Lower leg skin (tissue), 4 donors: Measurements from ENCODE around the gene AADACL3. TPM values are rescaled to one million over a fixed set of nuclear protein-coding genes. Genes with fewer than 3 reads are reported as not detected.

Experiments
- DNase-seq, 2 donors: peaks; one replicate each; pipeline ENCODE4 v3.0.0-alpha.2; 2019; ENCODE audit warnings: low spot score in 2 of 2
- H3K4me3 ChIP-seq: fragments of 200-600 bp; sonication (generic); 2 replicates; pipeline ENCODE4 v1.5.1; 2017; ENCODE audit warnings: mild to moderate bottlenecking, low read depth; ENCODE audit not compliant: poor library complexity, severe bottlenecking
- CTCF ChIP-seq, 3 donors: fragments of 450-650 bp; IDR thresholded peaks; one replicate each; pipeline ENCODE4 v1.5.1; 2016; ENCODE audit warnings: antibody characterized with exemption in 3 of 3, mild to moderate bottlenecking in 3 of 3, moderate library complexity in 2 of 3
- POLR2A ChIP-seq, 2 donors: fragments of 450-650 bp; IDR thresholded peaks; one replicate each; pipeline ENCODE4 v1.6.1; 2016 to 2017; ENCODE audit warnings: antibody characterized with exemption in 2 of 2, mild to moderate bottlenecking in 1 of 2, moderate library complexity in 1 of 2
- WGBS, 2 donors: methylation state at CpG; one replicate each; pipeline ENCODE4 v1.1.5; 2018; 5-methylcytosine and 5-hydroxymethylcytosine counted together
- intact Hi-C: fragments of 100-400 bp; cut with DNase I; formaldehyde crosslinking; loops from one replicate; pipeline ENCODE4 v1.15.0; 2023; ENCODE audit warnings: low total_unique reads
- total RNA-seq, 4 donors: library from RNA; depleted of rRNA; stranded (reverse); fragments of >200 nt; gene quantifications; one replicate each; pipeline ENCODE4 v1.1.0, GENCODE V29; 2016

AADACL3 gene
- total RNA-seq, 4 donors from 2014 or later = 1.1 to 54.6 (median 27.2) TPM

- no peak for DNase-seq
- no peak overlapping the region for H3K4me3 ChIP-seq
- TF ChIP-seq POLR2A (IDR thresholded peaks at IDR 0.05) = no peak
- no peak for TF ChIP-seq CTCF (IDR thresholded peaks at IDR 0.05)
- WGBS, 2 donors = 83 to 90% methylated on average over 4 of the region's 4 CpGs
- intact Hi-C loops = no loop called here
Observed at GRCh38 chr1:12754738-12755137, 38.8 kb downstream of the AADACL3 start.

- H3K4me3 ChIP-seq = no peak overlapping the region
- 56 to 58% methylated on average over 2 of the region's 2 CpGs for WGBS, 2 donors
- DNase-seq = no peak
- intact Hi-C loops = no loop called here
- no peak for TF ChIP-seq POLR2A (IDR thresholded peaks at IDR 0.05)
- TF ChIP-seq CTCF (IDR thresholded peaks at IDR 0.05) = no peak
Observed at GRCh38 chr1:12756273-12756672, 40.4 kb downstream of the AADACL3 start.

GRCh38 chr1:12756768-12757413 is 41.0 kb downstream of the AADACL3 start:
- intact Hi-C loops = no loop called here
- no peak for DNase-seq
- no peak for TF ChIP-seq POLR2A (IDR thresholded peaks at IDR 0.05)
- TF ChIP-seq CTCF (IDR thresholded peaks at IDR 0.05) = no peak
- H3K4me3 ChIP-seq = no peak overlapping the region
- 61 to 70% methylated on average over 6 of the region's 6 CpGs for WGBS, 2 donors

GRCh38 chr1:12757836-12758235 is 41.9 kb downstream of the AADACL3 start:
- DNase-seq = no peak
- no peak for TF ChIP-seq POLR2A (IDR thresholded peaks at IDR 0.05)
- TF ChIP-seq CTCF (IDR thresholded peaks at IDR 0.05) = no peak
- no peak overlapping the region for H3K4me3 ChIP-seq
- WGBS, 2 donors = 76% methylated on average over 6 of the region's 6 CpGs
- intact Hi-C loops = no loop called here

- H3K4me3 ChIP-seq = no peak overlapping the region
- intact Hi-C loops = no loop called here
- TF ChIP-seq POLR2A (IDR thresholded peaks at IDR 0.05) (no peak), CTCF (IDR thresholded peaks at IDR 0.05) (no peak)
- WGBS, 2 donors = 58 to 74% methylated on average over 6 of the region's 7 CpGs
- DNase-seq = no peak
Observed at GRCh38 chr1:12760256-12760795, 44.4 kb downstream of the AADACL3 start.

- no peak overlapping the region for H3K4me3 ChIP-seq
- TF ChIP-seq CTCF (IDR thresholded peaks at IDR 0.05) (no peak), POLR2A (IDR thresholded peaks at IDR 0.05) (no peak)
- intact Hi-C loops = no loop called here
- no peak for DNase-seq
- 79 to 85% methylated on average over 5 of the region's 5 CpGs for WGBS, 2 donors
Observed at GRCh38 chr1:12761781-12762180, 45.9 kb downstream of the AADACL3 start.
